GM23248 (cell line): ENCODE results near the gene GCN1.

Experiments used
- EZH2 ChIP-seq: fragments of 200-600 bp; sonication (generic); IDR thresholded peaks from 2 replicates; pipeline ENCODE4 v1.6.1; 2018; ENCODE audit warnings: antibody characterized with exemption, mild to moderate bottlenecking; ENCODE audit not compliant: insufficient read depth, poor library complexity, severe bottlenecking
- EZH2phosphoT487 ChIP-seq: fragments of 200-600 bp; sonication (generic); IDR thresholded peaks from 2 replicates; pipeline ENCODE4 v1.6.1; 2018; ENCODE audit warnings: antibody characterized with exemption, moderate library complexity, mild to moderate bottlenecking, low read depth; ENCODE audit not compliant: insufficient read depth

GRCh38 chr12:120095736-120096135 lies 98.8 kb downstream of the GCN1 start:
- TF ChIP-seq EZH2 (no peak), EZH2phosphoT487 (no peak)
